HG02943 (cell line): ENCODE measurements around the gene NAPB.

Experiments
- ATAC-seq: cut with Tn5 transposase; IDR thresholded peaks from one replicate; pipeline ENCODE4 v1.9.1; 2021; ENCODE audit warnings: mild to moderate bottlenecking, low read depth, moderate library complexity; ENCODE audit not compliant: unreplicated experiment

The NAPB gene

DNA sequence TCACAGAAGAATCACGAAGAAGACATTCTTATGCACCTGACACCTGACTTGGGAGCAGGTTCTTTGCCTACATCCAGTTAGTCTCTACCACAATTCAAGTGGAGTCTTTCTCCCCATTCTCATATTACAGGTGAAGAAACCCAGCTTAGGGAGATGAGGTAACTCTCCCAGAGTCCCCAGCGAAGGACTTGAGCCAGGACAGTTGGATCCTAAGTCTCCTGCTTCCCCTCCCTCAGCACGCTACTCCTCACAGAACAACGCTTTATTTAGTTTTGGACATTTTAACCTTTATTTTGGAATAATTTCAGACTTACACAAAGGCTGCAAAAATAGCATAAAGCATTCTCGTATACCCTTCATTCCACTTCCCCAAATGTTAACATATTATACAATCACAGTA is 17.4 kb upstream of the NAPB start:
- ATAC-seq, result no peak

- no peak for ATAC-seq
These were observed 16.0 kb upstream of the NAPB start for GRCh38 chr20:23437126-23437899.

DNA sequence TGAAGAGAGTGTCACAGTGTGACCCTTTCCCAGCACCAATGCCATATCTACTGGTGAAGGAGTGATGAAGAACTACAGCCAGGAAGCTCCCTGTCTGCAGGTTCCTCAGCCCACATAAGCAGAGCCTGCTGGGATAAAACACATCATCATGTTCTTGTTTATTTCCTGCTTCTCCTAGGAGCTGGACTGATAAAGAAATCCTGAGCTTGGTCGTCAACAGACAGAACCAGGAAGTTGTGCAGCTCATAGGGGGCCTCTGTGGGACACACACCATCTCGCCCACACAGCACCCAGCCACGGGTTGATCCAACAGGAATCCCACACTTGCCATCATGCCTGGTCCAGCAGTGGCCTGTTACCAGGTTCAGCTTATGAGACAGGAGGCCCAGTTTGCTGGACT is 15.4 kb upstream of the NAPB start:
- ATAC-seq, result no peak

GRCh38 chr20:23435626-23436539 is 14.6 kb upstream of the NAPB start:
- no peak for ATAC-seq

DNA sequence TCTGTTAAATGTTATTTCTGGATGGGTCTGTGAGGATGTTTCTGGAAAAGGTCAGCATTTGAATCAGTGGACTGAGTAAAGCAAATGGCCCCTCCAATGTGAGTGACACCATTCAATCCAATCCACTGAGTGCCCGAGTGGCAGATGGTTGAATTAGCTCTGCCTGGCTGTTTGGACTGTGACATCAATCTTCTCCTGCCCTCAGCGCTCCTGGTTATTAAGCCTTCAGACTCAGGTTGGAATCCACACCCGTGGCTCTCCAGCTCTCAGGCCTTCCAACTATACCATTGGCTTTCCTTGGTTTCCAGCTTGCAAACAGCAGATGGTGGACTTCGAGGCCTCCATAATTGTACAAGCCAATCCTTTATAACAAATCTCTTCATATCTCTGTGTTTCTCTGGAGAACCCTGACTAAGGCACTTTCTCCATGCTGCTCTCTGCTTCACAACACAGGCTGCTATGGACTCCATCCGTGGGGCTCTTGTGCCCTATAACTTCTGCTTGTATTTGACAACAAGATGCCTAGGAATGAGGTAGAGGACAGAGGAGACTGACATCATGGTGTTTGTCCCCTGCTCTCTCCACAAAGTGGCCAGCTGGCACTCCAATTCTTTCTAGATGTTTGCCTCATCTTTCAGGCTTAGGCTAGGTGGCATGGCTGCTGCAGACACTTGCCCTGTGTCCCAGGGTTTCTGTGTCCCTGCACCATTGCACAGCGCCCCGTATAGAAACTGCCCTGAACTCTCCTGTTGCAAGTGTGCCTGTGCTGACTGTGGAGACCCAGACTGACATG is 13.4 kb upstream of the NAPB start:
- ATAC-seq, result no peak

GRCh38 chr20:23433628-23434027 is 12.3 kb upstream of the NAPB start:
- ATAC-seq, result no peak

GRCh38 chr20:23425129-23425528 is 3.8 kb upstream of the NAPB start:
- ATAC-seq, result no peak

- ATAC-seq, result no peak
These were observed 1.0 kb downstream of the NAPB start for GRCh38 chr20:23419995-23420901.

- no peak for ATAC-seq
These were observed 1.7 kb downstream of the NAPB start for GRCh38 chr20:23419657-23419994.

- no peak for ATAC-seq
These were observed 3.4 kb downstream of the NAPB start for GRCh38 chr20:23417861-23418260.

GRCh38 chr20:23415959-23416583 is 5.2 kb downstream of the NAPB start:
- ATAC-seq, result no peak

GRCh38 chr20:23415555-23415954 is 5.7 kb downstream of the NAPB start:
- no peak for ATAC-seq

DNA sequence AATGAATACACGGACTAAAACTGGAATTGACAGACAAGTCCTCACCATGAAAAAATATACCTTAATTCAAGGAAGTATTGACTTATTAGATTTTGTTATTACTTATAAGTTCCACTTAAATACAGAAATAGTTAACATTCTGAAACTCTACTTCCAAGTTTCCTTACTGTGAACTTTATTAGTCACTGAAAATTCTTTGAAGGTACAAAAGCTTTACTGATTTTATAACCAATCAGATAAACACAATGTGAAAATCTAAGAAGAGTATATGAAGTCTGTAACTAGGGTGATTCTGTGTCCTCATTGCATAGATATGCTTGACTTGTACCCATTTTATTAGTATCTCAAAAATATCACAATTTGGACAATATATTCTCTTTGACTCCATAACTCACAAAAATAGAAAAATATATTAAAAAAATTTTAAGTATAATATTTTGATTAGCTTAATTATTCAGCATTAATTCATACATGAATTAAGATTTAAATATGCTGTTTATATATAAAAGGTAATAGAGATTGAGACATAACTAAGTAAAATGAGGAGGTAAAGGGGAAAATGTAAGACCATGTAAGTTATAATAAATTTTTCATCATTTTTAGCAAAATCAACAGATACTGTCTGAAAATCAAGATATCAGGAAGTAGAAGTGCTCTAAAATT is 6.6 kb downstream of the NAPB start:
- no peak for ATAC-seq

DNA sequence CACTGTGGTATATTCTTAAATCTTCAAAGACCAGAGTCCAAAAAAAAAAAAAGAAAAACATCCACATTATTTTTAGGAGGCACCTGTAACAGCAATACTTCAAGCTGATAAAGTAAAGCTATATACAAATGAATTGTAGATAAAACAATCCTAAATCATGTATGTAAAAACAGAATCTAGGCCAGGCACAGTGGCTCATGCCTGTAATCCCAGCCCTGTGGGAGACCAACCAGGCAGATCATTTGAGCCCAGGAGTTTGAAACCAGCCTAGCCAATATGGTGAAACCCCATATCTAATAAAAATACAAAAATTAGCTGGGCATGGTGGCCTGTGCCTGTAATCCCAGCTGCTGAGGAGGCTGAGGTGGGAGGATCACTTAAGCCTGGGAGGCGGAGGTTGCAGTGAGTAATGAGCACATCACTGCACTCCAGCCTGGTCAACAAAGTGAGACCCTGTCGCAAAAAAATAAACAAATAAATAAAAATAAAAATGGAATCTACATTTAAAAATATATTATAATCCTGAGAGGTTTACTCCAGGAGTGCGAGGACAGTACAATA is 7.3 kb downstream of the NAPB start:
- ATAC-seq, result no peak

DNA sequence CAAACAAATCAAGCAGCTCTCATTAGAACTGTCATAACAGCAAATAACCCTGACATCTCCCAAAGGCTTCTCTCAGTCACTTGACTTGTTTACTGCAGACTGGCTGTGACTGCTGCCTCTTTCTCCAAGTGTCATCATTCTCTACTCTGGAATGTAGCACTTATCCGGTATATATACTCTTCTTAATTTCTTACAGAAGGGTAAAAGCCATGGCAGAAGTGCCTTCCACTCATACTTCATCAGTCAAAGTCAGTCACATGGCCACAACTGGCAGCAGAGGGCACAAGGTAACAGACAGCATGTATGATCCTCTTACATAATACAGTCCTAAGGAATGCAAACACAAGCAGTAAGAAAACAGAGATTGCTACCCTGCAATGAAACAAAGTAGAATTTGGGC is 9.3 kb downstream of the NAPB start:
- ATAC-seq, result no peak

DNA sequence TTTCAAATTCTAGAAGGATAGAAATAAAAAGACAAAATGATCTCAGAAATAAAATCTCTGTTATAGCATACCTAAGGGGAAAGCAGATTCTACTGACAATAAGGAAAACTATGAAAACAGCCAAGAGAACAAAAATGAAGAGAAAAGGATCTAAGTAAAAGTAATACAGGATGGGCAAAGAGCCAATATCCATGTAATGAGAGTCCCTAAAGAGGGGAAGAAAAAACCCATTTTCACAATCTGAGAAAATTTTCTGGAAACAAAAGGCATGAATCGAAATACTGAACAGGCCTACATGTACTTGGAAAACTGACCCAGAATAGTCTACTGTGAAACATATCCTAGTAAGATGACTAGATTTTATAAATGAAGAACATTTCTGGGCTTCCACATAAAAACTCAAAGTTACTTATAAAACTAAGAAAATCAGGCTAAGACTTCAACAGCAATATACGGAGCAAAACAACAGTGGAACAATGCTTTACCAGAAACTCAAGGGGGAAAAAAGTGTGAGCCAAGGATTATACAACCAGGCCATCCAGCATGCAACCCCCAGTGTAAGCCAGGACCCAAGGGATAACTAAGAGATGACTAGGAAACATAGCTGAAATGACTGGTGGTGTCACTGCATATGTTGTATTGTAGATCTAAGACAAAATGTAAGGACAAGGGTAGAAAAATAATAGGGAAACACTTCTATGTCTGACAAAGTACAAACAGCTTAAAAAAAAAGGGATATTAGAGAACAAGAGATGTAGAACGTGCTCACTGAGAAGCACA is 10.2 kb downstream of the NAPB start:
- ATAC-seq, result no peak

DNA sequence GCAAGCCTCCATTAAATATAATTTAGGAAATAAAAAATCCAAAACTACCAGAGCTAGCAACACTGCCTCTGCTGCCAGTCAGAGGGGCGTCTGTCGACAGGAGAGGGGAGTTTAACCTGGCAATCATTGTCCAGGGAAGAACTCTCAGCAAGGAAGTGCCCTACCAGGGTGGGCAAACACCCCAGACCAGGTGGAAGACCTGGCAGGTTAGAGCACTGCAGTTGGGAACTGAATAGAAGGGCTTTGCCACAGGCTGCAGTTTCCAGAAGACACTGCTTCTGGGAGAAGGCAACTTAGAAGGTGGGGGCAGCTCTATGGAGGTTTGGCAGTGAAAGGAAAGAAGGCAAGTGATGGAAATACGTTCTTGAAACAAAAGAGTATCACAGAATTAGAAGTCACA is 11.5 kb downstream of the NAPB start:
- ATAC-seq, result no peak

- ATAC-seq, result no peak
These were observed 12.3 kb downstream of the NAPB start for GRCh38 chr20:23408957-23409356.
